ENCODE results near the gene TPCN2. TPM values are rescaled to one million over a fixed set of nuclear protein-coding genes. Genes with fewer than 3 reads are reported as not detected.

The TPCN2 gene
- total RNA-seq, 2 donors from 2014 or later: 14.5 to 21.1 TPM

DNA sequence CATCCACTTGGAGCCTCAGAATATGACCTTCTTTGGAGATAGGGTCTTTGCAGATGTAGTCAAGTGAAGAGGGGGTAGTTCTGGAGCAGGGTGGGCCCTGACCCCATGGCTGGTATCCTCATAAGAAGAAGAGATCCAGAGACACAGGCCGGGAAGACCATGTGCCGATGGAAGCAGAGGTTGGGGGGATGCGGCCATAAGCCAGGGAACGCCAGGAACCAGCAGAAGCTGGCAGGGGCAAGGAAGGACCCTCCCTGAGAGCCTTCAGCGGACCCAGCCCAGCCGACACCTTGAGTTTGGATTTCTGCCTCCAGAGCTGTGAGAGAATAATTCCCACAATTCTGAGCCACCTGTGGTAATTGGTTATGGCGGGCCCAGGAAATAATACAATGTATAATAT, 80.9 kb downstream of the TPCN2 start:
- intact Hi-C loops (cut with DNase I): no loop called here
- no peaks in the 10 kb centered on the region for H3K36me3 ChIP-seq
- no peak overlapping the region for H3K9ac ChIP-seq (ENCODE audit: low read depth in 2 of 2, low read length in 2 of 2)
- no peaks in the 10 kb centered on the region for H3K27me3 ChIP-seq
- no peak overlapping the region for H3K27ac ChIP-seq
- H3K4me1 ChIP-seq: no peaks in the 10 kb centered on the region
- DNase-seq: no peak
- TF ChIP-seq, protein P1, sequence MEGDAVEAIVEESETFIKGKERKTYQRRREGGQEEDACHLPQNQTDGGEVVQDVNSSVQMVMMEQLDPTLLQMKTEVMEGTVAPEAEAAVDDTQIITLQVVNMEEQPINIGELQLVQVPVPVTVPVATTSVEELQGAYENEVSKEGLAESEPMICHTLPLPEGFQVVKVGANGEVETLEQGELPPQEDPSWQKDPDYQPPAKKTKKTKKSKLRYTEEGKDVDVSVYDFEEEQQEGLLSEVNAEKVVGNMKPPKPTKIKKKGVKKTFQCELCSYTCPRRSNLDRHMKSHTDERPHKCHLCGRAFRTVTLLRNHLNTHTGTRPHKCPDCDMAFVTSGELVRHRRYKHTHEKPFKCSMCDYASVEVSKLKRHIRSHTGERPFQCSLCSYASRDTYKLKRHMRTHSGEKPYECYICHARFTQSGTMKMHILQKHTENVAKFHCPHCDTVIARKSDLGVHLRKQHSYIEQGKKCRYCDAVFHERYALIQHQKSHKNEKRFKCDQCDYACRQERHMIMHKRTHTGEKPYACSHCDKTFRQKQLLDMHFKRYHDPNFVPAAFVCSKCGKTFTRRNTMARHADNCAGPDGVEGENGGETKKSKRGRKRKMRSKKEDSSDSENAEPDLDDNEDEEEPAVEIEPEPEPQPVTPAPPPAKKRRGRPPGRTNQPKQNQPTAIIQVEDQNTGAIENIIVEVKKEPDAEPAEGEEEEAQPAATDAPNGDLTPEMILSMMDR (IDR thresholded peaks at IDR 0.05): no peak
- H3K4me3 ChIP-seq: no peak overlapping the region
- no peaks in the 10 kb centered on the region for H3K9me3 ChIP-seq

DNA sequence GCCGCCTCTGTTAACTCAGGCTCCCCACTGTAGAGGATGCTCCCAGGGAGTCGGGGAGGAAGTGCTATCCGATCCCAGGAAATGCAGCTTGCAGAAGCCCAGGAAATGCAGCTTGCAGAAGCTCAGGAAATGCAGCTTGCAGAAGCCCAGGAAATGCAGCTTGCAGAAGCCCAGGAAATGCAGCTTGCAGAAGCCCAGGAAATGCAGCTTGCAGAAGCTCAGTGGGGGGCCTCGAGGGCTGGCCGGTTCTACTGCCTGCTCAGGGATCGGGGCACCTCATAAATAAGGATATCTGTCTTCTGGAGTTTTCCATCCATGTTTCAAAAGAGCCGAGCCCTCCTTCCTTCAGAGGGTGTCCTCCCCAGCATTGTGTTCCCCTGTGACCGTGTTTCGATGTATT, 81.9 kb downstream of the TPCN2 start:
- no peaks in the 10 kb centered on the region for H3K36me3 ChIP-seq
- no peaks in the 10 kb centered on the region for H3K9me3 ChIP-seq
- no peak overlapping the region for H3K27ac ChIP-seq
- TF ChIP-seq, protein P1 (IDR thresholded peaks at IDR 0.05): no peak
- no peak overlapping the region for H3K4me3 ChIP-seq
- intact Hi-C loops (cut with DNase I): no loop called here
- no peak for DNase-seq
- H3K4me1 ChIP-seq: no peaks in the 10 kb centered on the region
- H3K9ac ChIP-seq (ENCODE audit: low read depth in 2 of 2, low read length in 2 of 2): no peak overlapping the region
- no peaks in the 10 kb centered on the region for H3K27me3 ChIP-seq

- TF ChIP-seq, protein P1 (IDR thresholded peaks at IDR 0.05): no peak
- Histone ChIP-seq H3K4me1 (no peaks in the 10 kb centered on the region), H3K9me3 (no peaks in the 10 kb centered on the region), H3K27ac (no peak overlapping the region), H3K27me3 (no peaks in the 10 kb centered on the region), H3K36me3 (no peaks in the 10 kb centered on the region), H3K9ac (ENCODE audit: low read depth in 2 of 2, low read length in 2 of 2) (no peak overlapping the region), H3K4me3 (no peak overlapping the region)
- intact Hi-C loops (cut with DNase I): no loop called here
- no peak for DNase-seq
These were observed 82.4 kb downstream of the TPCN2 start for GRCh38 chr11:69131121-69131566.

DNA sequence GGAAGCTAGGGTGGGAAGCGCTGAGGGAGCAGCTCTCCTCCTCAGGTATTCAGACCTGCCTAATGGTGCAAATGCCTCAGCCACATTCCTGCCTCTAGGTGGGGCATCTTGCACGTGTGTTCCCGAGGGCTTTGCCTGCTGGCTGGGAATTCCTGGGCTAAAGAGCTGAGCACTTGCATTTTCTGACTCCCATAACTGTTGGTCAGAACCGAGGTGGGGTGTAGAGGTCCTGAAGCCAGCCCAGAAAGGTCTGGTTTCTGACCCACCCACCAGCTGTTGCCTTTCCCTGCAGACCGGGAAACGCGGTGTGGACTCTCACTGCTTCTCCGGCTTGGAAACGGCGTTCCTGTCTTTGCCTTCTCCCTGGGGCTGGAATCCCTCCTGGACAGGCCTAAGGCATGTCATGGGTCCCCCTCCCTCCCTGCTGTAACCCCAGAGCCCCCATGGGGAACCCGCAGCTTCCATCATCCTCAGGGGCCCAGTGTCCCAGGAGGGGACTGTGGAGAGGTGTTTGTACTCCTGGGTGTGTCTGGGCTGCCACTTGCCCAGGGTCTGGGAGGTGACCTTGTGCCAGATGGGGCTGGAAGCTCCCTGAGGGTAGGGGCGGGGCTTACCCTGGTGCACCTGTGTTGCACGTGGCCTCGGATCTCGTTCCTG, 83.0 kb downstream of the TPCN2 start:
- no peaks in the 10 kb centered on the region for H3K27me3 ChIP-seq
- no peak overlapping the region for H3K27ac ChIP-seq
- H3K36me3 ChIP-seq: no peaks in the 10 kb centered on the region
- TF ChIP-seq, protein P1 (IDR thresholded peaks at IDR 0.05): peak; percentile 81
- H3K4me1 ChIP-seq: no peaks in the 10 kb centered on the region
- H3K9me3 ChIP-seq: no peaks in the 10 kb centered on the region
- intact Hi-C loops (cut with DNase I): no loop called here
- peak; percentile 85 for DNase-seq
- H3K4me3 ChIP-seq: no peak overlapping the region
- H3K9ac ChIP-seq (ENCODE audit: low read depth in 2 of 2, low read length in 2 of 2): no peak overlapping the region

DNA sequence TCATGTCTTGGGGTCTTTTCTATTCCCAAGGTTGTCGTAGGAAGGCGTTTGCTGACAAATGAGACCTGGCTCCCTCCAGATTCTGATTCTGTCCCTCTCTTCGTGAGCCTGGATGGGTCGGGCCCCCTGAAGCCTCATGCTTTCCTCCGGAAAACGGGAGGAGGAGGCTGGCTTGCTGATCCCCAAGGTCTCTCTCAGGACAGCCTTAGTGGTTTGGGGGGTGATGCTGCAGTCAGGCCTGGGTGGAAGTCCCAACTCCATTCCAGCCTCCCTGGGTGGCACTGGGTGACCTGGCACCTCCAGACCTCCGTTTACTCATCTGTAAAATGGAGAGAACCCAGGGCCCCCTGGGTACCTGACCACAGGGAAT, 83.6 kb downstream of the TPCN2 start:
- Histone ChIP-seq H3K4me3 (no peak overlapping the region), H3K27me3 (no peaks in the 10 kb centered on the region), H3K4me1 (no peaks in the 10 kb centered on the region), H3K27ac (no peak overlapping the region), H3K9ac (ENCODE audit: low read depth in 2 of 2, low read length in 2 of 2) (no peak overlapping the region), H3K9me3 (no peaks in the 10 kb centered on the region), H3K36me3 (no peaks in the 10 kb centered on the region)
- TF ChIP-seq, protein P1 (IDR thresholded peaks at IDR 0.05): no peak
- no peak for DNase-seq
- intact Hi-C loops (cut with DNase I): no loop called here

Measured in colonic mucosa (tissue), 4 donors.